ENCODE data around the gene GPR146.

DNA sequence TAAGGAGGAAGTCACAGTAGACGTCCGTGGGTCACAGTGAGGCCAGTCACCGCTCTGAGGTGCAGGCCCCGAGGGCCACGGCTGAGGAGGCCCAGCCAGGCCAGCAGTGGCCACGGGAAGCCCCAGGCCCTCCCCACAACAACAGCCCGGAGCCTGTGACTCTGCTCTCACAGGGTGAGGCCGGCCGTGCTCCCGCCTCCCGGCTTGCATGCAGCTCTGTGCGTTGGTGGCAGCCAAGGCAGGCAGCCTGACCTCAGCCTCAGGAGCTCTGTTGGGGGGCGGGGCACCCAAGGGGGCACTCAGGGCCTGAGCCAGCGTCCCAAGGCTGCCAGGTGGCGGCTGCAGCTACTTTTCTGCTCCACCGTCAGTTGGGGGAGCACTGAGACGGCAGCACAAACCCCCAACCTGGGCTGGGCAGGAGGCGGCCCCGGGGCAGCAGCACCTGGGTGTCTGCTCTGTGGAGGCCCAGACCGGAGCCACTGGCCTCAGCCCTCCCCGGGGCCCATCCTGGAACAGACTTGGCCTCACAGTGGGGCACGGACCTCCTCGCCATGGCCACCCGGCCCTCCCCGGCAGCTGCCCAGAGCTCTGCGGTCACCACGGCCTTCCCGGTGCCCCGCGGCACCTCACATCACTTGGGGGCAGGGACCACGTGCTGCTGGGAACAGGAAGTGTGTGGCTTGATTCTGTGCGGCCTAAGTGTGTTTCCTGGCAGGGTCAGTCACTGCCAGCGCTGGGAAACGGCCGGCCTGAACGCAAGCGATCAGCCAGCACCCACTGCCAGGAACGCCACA lies 48.1 kb upstream of the GPR146 start:
- no peak for TF ChIP-seq SPI1 (IDR thresholded peaks at IDR 0.05; ENCODE audit: low read depth, low read length)
- TF ChIP-seq POLR2AphosphoS5 (IDR thresholded peaks at IDR 0.05; ENCODE audit: low read depth, low read length): no peak

Data from GM12891 (cell line).